Measurements from ENCODE around the gene NBAS. TPM values are rescaled to one million over a fixed set of nuclear protein-coding genes. Genes with fewer than 3 reads are reported as not detected.
A peak's percentile ranks its signal among the peaks of the same experiment; 100 is the strongest.

Gene NBAS
- total RNA-seq, 1 experiment from 2014 or later: 32.5 TPM

- Histone ChIP-seq H3K56ac (ENCODE audit: insufficient read length, low read depth, low read length) (no peak overlapping the region), H2BK15ac (ENCODE audit: low read depth, low read length) (no peak overlapping the region), H3K79me1 (ENCODE audit: insufficient read depth, low read depth, low read length, poor library complexity, severe bottlenecking) (no peaks in the 10 kb centered on the region), H3K79me2 (ENCODE audit: insufficient read depth, low read length) (no peaks in the 10 kb centered on the region), H2AK5ac (ENCODE audit: insufficient read length, low read length) (no peak overlapping the region), H3K9ac (ENCODE audit: extremely low read depth, insufficient read length, low read length) (no peak overlapping the region), H2BK12ac (ENCODE audit: insufficient read length, low read depth, low read length) (no peak overlapping the region), H3K23ac (ENCODE audit: insufficient read length, low read depth, low read length) (no peak overlapping the region), H3T11ph (ENCODE audit: low read length) (no peak overlapping the region), H3K27ac (ENCODE audit: insufficient read length, low read depth, low read length) (no peak overlapping the region), H3K18ac (ENCODE audit: insufficient read length, low read depth, low read length) (no peak overlapping the region), H4K5ac (ENCODE audit: insufficient read length, low read depth, low read length) (no peak overlapping the region), H4K8ac (replicated peaks; ENCODE audit: insufficient read length, low read depth, low read length) (no peak overlapping the region), H3K4me1 (ENCODE audit: insufficient read depth, low read length) (peaks cover 3% of the 10 kb centered on the region; the same call in 1 of the 2 replicates), H3K27me3 (ENCODE audit: insufficient read depth, low read length) (no peaks in the 10 kb centered on the region), H4K20me1 (ENCODE audit: control insufficient read depth, insufficient read depth, insufficient read length) (no peaks in the 10 kb centered on the region), H2BK120ac (ENCODE audit: low read depth, low read length, poor library complexity, severe bottlenecking) (no peak overlapping the region), H3K4me2 (ENCODE audit: insufficient read depth, insufficient read length, low read length) (no peak overlapping the region), H3K14ac (ENCODE audit: insufficient read depth, low read length) (no peak overlapping the region), H3K23me2 (ENCODE audit: insufficient read length, low read depth, low read length, poor library complexity, severe bottlenecking) (no peaks in the 10 kb centered on the region), H2AFZ (ENCODE audit: low read length) (no peak overlapping the region), H4K91ac (ENCODE audit: insufficient read length, low read depth, low read length) (no peak overlapping the region), H3K4ac (ENCODE audit: low read depth, low read length) (no peak overlapping the region), H2BK5ac (ENCODE audit: insufficient read length, low read length) (no peak overlapping the region), H3K9me3 (ENCODE audit: control insufficient read depth, low read depth, low read length) (no peaks in the 10 kb centered on the region), H2BK20ac (ENCODE audit: low read depth, low read length, poor library complexity, severe bottlenecking) (no peak overlapping the region)
- no CpG with 5 or more reads among the region's 5 CpGs for WGBS (ENCODE audit: extremely low coverage, insufficient read length, low lambda C conversion rate)
- no peak overlapping the region; a peak in 1 of 5 replicates for H3K4me3 Mint-ChIP-seq
- H3K36me3 Mint-ChIP-seq (ENCODE audit: insufficient read depth in 1 of 3, low read depth in 3 of 3): no peaks in the 10 kb centered on the region; a peak in 2 of 7 replicates
- H3K27me3 Mint-ChIP-seq (ENCODE audit: low read depth): peaks cover 6% of the 10 kb centered on the region
- H3K9me3 Mint-ChIP-seq: no peaks in the 10 kb centered on the region; a peak in 1 of 5 replicates
- no peak for TF ChIP-seq CTCF (conservative IDR thresholded peaks at IDR 0.05)
- peaks cover 31 to 38% of the 10 kb centered on the region in 2 experiments for H3K4me1 Mint-ChIP-seq
- H3K27ac Mint-ChIP-seq: peak overlapping the region in 1 of 3 experiments; percentile 48; a peak in 1 of 7 replicates
- DNase-seq: no peak
These were observed 406.8 kb downstream of the NBAS start for GRCh38 chr2:15154297-15154696.
